GM12878 (cell line): ENCODE data around the gene FER1L5.

ENCODE experiments used
- ATF7 ChIP-seq: fragments of 450-650 bp; IDR thresholded peaks from 2 replicates; pipeline ENCODE4 v1.6.1; 2016; ENCODE audit warnings: low read depth, mild to moderate bottlenecking
- CHD2 ChIP-seq: IDR thresholded peaks from 2 replicates; pipeline ENCODE4 v1.6.1; 2011; ENCODE audit warnings: low read depth, low read length, improper control_type of control experiment, borderline replicate concordance
- CTCF ChIP-seq, 3 experiments: IDR thresholded peaks in 2 of 3; conservative IDR thresholded peaks in 1 of 3; 2 replicates each; pipeline ENCODE4 v1.5.1; 2011; ENCODE audit warnings: low read depth in 3 of 3, low read length in 3 of 3, mild to moderate bottlenecking in 3 of 3, control low read depth in 2 of 3, moderate library complexity in 2 of 3, inconsistent platforms in 1 of 3, mixed read lengths in 1 of 3; ENCODE audit not compliant: control insufficient read depth in 2 of 3, insufficient read depth in 1 of 3; ENCODE audit errors: extremely low read depth in 1 of 3
- EGR1 ChIP-seq, 2 experiments: IDR thresholded peaks; 1 replicate in 1 of 2; 2 replicates in 1 of 2; pipeline ENCODE4 v1.6.1; 2011 to 2012; ENCODE audit warnings: low read depth in 2 of 2, low read length in 2 of 2, borderline replicate concordance in 1 of 2, mild to moderate bottlenecking in 1 of 2, moderate library complexity in 1 of 2
- IRF3 ChIP-seq: fragments of 450-650 bp; IDR thresholded peaks from 2 replicates; pipeline ENCODE4 v1.6.1; 2014; ENCODE audit warnings: mild to moderate bottlenecking
- JUND ChIP-seq: IDR thresholded peaks from 2 replicates; pipeline ENCODE4 v1.6.1; 2012; ENCODE audit warnings: low read depth, mild to moderate bottlenecking, low read length, improper control_type of control experiment, moderate library complexity
- PBX3 ChIP-seq: IDR thresholded peaks from 2 replicates; pipeline ENCODE4 v1.6.1; 2011; ENCODE audit warnings: mild to moderate bottlenecking, low read depth, low read length, moderate library complexity; ENCODE audit not compliant: insufficient replicate concordance
- RAD51 ChIP-seq: fragments of 450-650 bp; IDR thresholded peaks from 2 replicates; pipeline ENCODE4 v1.6.1; 2016; ENCODE audit warnings: moderate library complexity, mild to moderate bottlenecking, inconsistent platforms
- SMARCA5 ChIP-seq: fragments of 450-650 bp; IDR thresholded peaks from 2 replicates; pipeline ENCODE4 v1.6.1; 2017; ENCODE audit warnings: mild to moderate bottlenecking
- TAF1 ChIP-seq: IDR thresholded peaks from 2 replicates; pipeline ENCODE4 v1.6.1; 2011; ENCODE audit warnings: mild to moderate bottlenecking, low read depth, low read length, borderline replicate concordance

GRCh38 chr2:96655526-96655925, 13.0 kb downstream of the FER1L5 start:
- TF ChIP-seq ATF7: no peak
- no peak for TF ChIP-seq CTCF (IDR thresholded peaks at IDR 0.05 in 2 of 3, conservative IDR thresholded peaks at IDR 0.05 in 1 of 3; ENCODE audit: control insufficient read depth in 2 of 3, extremely low read depth in 1 of 3, insufficient read depth in 1 of 3, low read depth in 3 of 3, low read length in 3 of 3)
- no peak for TF ChIP-seq JUND
- TF ChIP-seq CHD2: no peak
- TF ChIP-seq SMARCA5: no peak
- no peak for TF ChIP-seq IRF3
- TF ChIP-seq RAD51: no peak
- TF ChIP-seq TAF1: no peak
- no peak for TF ChIP-seq EGR1 (IDR thresholded peaks at IDR 0.05; ENCODE audit: borderline replicate concordance in 1 of 2, low read depth in 2 of 2, low read length in 2 of 2)
- no peak for TF ChIP-seq PBX3
